Measurements from ENCODE around the gene SOX11. TPM values are rescaled to one million over a fixed set of nuclear protein-coding genes. Genes with fewer than 3 reads are reported as not detected.

Gene SOX11
- total RNA-seq, 1 donor from 2014 or later = not detected

GRCh38 chr2:5706717-5707455 is 14.7 kb downstream of the SOX11 start:
- Mint-ChIP-seq H3K4me1 (no peaks in the 10 kb centered on the region), H3K27me3 (peaks cover 3% of the 10 kb centered on the region), H3K36me3 (ENCODE audit: low read depth) (no peaks in the 10 kb centered on the region), H3K4me3 (no peak overlapping the region), H3K27ac (no peak overlapping the region), H3K9me3 (no peaks in the 10 kb centered on the region)
- ATAC-seq (ENCODE audit: low read depth) (no peak), DNase-seq (no peak)
- no peak for TF ChIP-seq CTCF (IDR thresholded peaks at IDR 0.05)
- ChIA-PET POLR2A (no interaction called here), CTCF (no interaction called here)
- intact Hi-C loops (cut with micrococcal nuclease) = no loop called here

GRCh38 chr2:5710615-5711014 is 18.4 kb downstream of the SOX11 start:
- Mint-ChIP-seq H3K36me3 (ENCODE audit: low read depth) (no peaks in the 10 kb centered on the region), H3K4me3 (no peak overlapping the region), H3K27me3 (no peaks in the 10 kb centered on the region), H3K4me1 (no peaks in the 10 kb centered on the region), H3K9me3 (peaks cover 3% of the 10 kb centered on the region), H3K27ac (no peak overlapping the region)
- ChIA-PET CTCF (no interaction called here), POLR2A (no interaction called here)
- intact Hi-C loops (cut with micrococcal nuclease) = no loop called here
- no peak for TF ChIP-seq CTCF (IDR thresholded peaks at IDR 0.05)
- DNase-seq = no peak
- ATAC-seq (ENCODE audit: low read depth) = no peak

GRCh38 chr2:5713101-5713500 is 20.9 kb downstream of the SOX11 start:
- Mint-ChIP-seq H3K4me3 (no peak overlapping the region), H3K9me3 (peaks cover 3% of the 10 kb centered on the region), H3K4me1 (no peaks in the 10 kb centered on the region), H3K36me3 (ENCODE audit: low read depth) (no peaks in the 10 kb centered on the region), H3K27ac (no peak overlapping the region), H3K27me3 (no peaks in the 10 kb centered on the region)
- no peak for DNase-seq
- intact Hi-C loops (cut with micrococcal nuclease) = no loop called here
- ChIA-PET POLR2A (no interaction called here), CTCF (no interaction called here)
- ATAC-seq (ENCODE audit: low read depth) = no peak
- no peak for TF ChIP-seq CTCF (IDR thresholded peaks at IDR 0.05)

GRCh38 chr2:5719629-5720334 is 27.6 kb downstream of the SOX11 start:
- intact Hi-C loops (cut with micrococcal nuclease) = no loop called here
- H3K9me3 Mint-ChIP-seq = peaks cover 7% of the 10 kb centered on the region
- H3K4me1 Mint-ChIP-seq = no peaks in the 10 kb centered on the region
- H3K4me3 Mint-ChIP-seq = no peak overlapping the region
- no peaks in the 10 kb centered on the region for H3K27me3 Mint-ChIP-seq
- DNase-seq (no peak), ATAC-seq (ENCODE audit: low read depth) (no peak)
- no peak overlapping the region for H3K27ac Mint-ChIP-seq
- TF ChIP-seq CTCF (IDR thresholded peaks at IDR 0.05) = no peak
- ChIA-PET POLR2A (no interaction called here), CTCF (no interaction called here)
- H3K36me3 Mint-ChIP-seq (ENCODE audit: low read depth) = no peaks in the 10 kb centered on the region

- Mint-ChIP-seq H3K27me3 (peaks cover under 1% of the 10 kb centered on the region), H3K4me3 (no peak overlapping the region), H3K4me1 (no peaks in the 10 kb centered on the region), H3K27ac (no peak overlapping the region), H3K9me3 (peaks cover 7% of the 10 kb centered on the region), H3K36me3 (ENCODE audit: low read depth) (no peaks in the 10 kb centered on the region)
- DNase-seq (no peak), ATAC-seq (ENCODE audit: low read depth) (no peak)
- intact Hi-C loops (cut with micrococcal nuclease) = no loop called here
- CTCF ChIA-PET = no interaction called here
- POLR2A ChIA-PET = no interaction called here
- TF ChIP-seq CTCF (IDR thresholded peaks at IDR 0.05) = no peak
Observed at GRCh38 chr2:5720426-5720825, 28.2 kb downstream of the SOX11 start.
